AG10803 (cell line): Measurements from ENCODE around the gene CROT.

Experiments
- DNase-seq: peaks from one replicate; pipeline ENCODE4 v3.0.0; 2010; ENCODE audit warnings: low read depth
- H3K4me3 ChIP-seq: 2 replicates; pipeline ENCODE4 v1.5.1; 2011; ENCODE audit warnings: mild to moderate bottlenecking, low read length, control low read depth
- CTCF ChIP-seq: conservative IDR thresholded peaks from 2 replicates; pipeline ENCODE4 v1.5.1; 2011; ENCODE audit warnings: mild to moderate bottlenecking, low read length, control low read depth, inconsistent platforms

The CROT gene

GRCh38 chr7:87359366-87359765 lies 13.9 kb downstream of the CROT start:
- TF ChIP-seq CTCF: no peak

GRCh38 chr7:87361320-87361719 lies 15.9 kb downstream of the CROT start:
- no peak for TF ChIP-seq CTCF
- no peak for DNase-seq
- H3K4me3 ChIP-seq: no peak overlapping the region

More at GRCh38 chr7:87359366-87359765, 13.9 kb downstream of the CROT start:
- H3K4me3 ChIP-seq: no peak overlapping the region
- DNase-seq: peak; percentile 36

DNA sequence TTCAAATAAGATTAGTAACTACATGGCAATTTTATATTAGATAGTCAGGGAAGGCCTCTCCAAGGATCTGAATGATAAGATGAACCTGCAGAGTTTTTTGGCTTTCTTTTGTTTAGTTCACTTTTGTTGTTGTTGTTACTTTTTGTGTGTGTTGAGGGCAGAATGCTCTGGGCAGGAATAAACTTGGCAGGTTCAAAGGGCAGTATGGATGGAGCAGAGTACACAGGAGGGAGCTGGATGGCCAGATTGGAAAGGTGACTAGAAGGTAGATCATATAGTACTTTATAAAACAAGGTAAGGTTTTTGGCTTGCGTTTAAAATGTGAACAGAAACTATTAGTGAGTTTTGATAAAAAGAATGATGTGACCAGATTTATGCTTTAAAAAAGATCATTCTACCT lies 17.9 kb downstream of the CROT start:
- no peak for TF ChIP-seq CTCF
- no peak overlapping the region for H3K4me3 ChIP-seq
- DNase-seq: no peak

DNA sequence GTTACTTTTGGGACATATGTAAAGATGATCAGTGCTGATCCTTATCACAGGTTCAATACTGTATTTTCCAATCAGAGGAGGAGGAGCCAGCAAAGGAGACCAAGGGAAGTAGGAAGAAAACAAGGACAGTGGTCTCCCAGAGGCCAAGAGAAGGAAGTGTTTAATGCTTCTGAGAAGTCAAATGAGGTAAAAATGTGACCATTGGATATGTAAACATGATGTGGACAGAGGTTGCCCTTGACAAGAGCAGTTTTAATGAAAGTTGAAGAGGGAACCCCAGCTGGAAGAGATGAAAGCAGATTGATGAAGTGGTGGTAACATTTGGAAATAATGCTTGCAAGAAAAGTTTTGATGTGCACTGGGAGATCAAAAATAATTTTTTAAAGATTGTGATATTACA lies 18.8 kb downstream of the CROT start:
- no peak for TF ChIP-seq CTCF
- DNase-seq: no peak
- no peak overlapping the region for H3K4me3 ChIP-seq

DNA sequence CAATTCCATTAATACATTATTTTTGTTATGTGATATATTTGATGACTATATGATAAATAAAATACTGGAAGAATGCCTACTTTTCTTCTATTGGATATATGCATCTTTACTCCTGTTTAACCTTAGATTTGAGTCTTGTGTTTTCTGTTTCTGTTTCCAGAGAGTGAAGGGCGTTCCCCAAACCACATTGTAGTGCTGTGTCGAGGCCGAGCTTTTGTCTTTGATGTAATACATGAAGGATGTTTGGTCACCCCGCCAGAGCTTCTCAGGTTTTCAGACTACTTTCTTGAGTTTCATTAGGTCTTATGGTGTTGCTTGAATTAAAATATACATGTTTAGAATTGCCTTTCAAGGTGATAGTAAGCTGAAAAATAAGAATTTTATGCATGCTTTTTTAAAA lies 23.8 kb downstream of the CROT start:
- no peak for TF ChIP-seq CTCF
- no peak overlapping the region for H3K4me3 ChIP-seq
- no peak for DNase-seq

GRCh38 chr7:87370660-87371180 lies 25.3 kb downstream of the CROT start:
- DNase-seq: peak; percentile 44
- H3K4me3 ChIP-seq: no peak overlapping the region
- no peak for TF ChIP-seq CTCF

- H3K4me3 ChIP-seq: no peak overlapping the region
- no peak for TF ChIP-seq CTCF
- DNase-seq: no peak
Measured at GRCh38 chr7:87375662-87376435, 30.4 kb downstream of the CROT start.
